CD14-positive monocyte (primary cell): ENCODE measurements around the gene P2RY14. TPM values are rescaled to one million over a fixed set of nuclear protein-coding genes. Genes with fewer than 3 reads are reported as not detected.

Experiments
- DNase-seq, 3 donors: peaks; one replicate each; pipeline ENCODE4 v3.0.0-alpha.2; 2011 to 2022
- H2AFZ ChIP-seq: 2 replicates; pipeline ENCODE4 v1.6.0; 2012; ENCODE audit warnings: mild to moderate bottlenecking, low read depth, low read length, inconsistent platforms; ENCODE audit not compliant: insufficient read depth, poor library complexity, severe bottlenecking
- H3K27ac ChIP-seq, 2 donors: 1 replicate in 1 of 2; 2 replicates in 1 of 2; pipeline ENCODE4 v1.5.1; 2012 to 2013; ENCODE audit warnings: low read length in 2 of 2, control low read depth in 1 of 2, inconsistent platforms in 1 of 2, low read depth in 1 of 2, mild to moderate bottlenecking in 1 of 2
- H3K27me3 ChIP-seq, 2 donors: one replicate each; pipeline versions ENCODE4 v1.6.0 to v1.6.1; 2011 to 2013; ENCODE audit warnings: low read length in 2 of 2; ENCODE audit not compliant: control insufficient read depth in 2 of 2, insufficient read depth in 2 of 2
- H3K36me3 ChIP-seq, 2 donors: replicated peaks in 1 of 2; 1 replicate in 1 of 2; 2 replicates in 1 of 2; pipeline versions ENCODE4 v1.5.1 to v1.6.1; 2012 to 2013; ENCODE audit warnings: low read length in 2 of 2, control low read depth in 1 of 2, inconsistent platforms in 1 of 2, mild to moderate bottlenecking in 1 of 2; ENCODE audit not compliant: insufficient read depth in 2 of 2, control insufficient read depth in 1 of 2
- H3K4me1 ChIP-seq, 2 donors: 1 replicate in 1 of 2; 2 replicates in 1 of 2; pipeline versions ENCODE4 v1.5.1 to v1.6.1; 2012 to 2013; ENCODE audit warnings: low read length in 2 of 2, control low read depth in 1 of 2, inconsistent platforms in 1 of 2, mild to moderate bottlenecking in 1 of 2, moderate library complexity in 1 of 2; ENCODE audit not compliant: insufficient read depth in 2 of 2, control insufficient read depth in 1 of 2
- H3K4me2 ChIP-seq: replicated peaks from 2 replicates; pipeline ENCODE3; 2012; ENCODE audit warnings: low read length, moderate library complexity, mild to moderate bottlenecking; ENCODE audit not compliant: poor library complexity, severe bottlenecking; ENCODE audit errors: extremely low read depth
- H3K4me3 ChIP-seq, 3 experiments: fragments of 200-600 bp in 1 of 3; sonication (generic) in 1 of 3; replicated peaks in 1 of 3; 1 replicate in 2 of 3; 2 replicates in 1 of 3; pipeline ENCODE4 v1.5.1; 2011 to 2013; ENCODE audit warnings: low read length in 3 of 3, mild to moderate bottlenecking in 3 of 3, control low read depth in 2 of 3, low read depth in 2 of 3, inconsistent platforms in 1 of 3, moderate library complexity in 1 of 3
- H3K79me2 ChIP-seq: 2 replicates; pipeline ENCODE4 v1.6.0; 2012; ENCODE audit warnings: mild to moderate bottlenecking, control low read depth, inconsistent platforms, low read length, moderate library complexity; ENCODE audit not compliant: insufficient read depth
- H3K9ac ChIP-seq: 2 replicates; pipeline ENCODE4 v1.6.0; 2017; ENCODE audit warnings: low read length, mild to moderate bottlenecking; ENCODE audit not compliant: insufficient read depth, poor library complexity, severe bottlenecking
- H3K9me3 ChIP-seq, 2 donors: replicated peaks in 1 of 2; 1 replicate in 1 of 2; 2 replicates in 1 of 2; pipeline versions ENCODE4 v1.5.1 to v1.6.1; 2012 to 2013; ENCODE audit warnings: low read length in 2 of 2, control low read depth in 1 of 2; ENCODE audit not compliant: control insufficient read depth in 1 of 2, insufficient read depth in 1 of 2
- H4K20me1 ChIP-seq: 2 replicates; pipeline ENCODE4 v1.6.0; 2012; ENCODE audit warnings: mild to moderate bottlenecking, low read length, control low read depth, moderate library complexity; ENCODE audit not compliant: insufficient read depth
- H3K27ac Mint-ChIP-seq, 7 donors: one replicate each; pipeline ENCODE4 v1.8.0; 2020; ENCODE audit warnings: mild to moderate bottlenecking in 7 of 7, mixed read lengths in 7 of 7, moderate library complexity in 6 of 7, inconsistent platforms in 2 of 7
- H3K27me3 Mint-ChIP-seq, 3 donors: one replicate each; pipeline ENCODE4 v1.8.0; 2021 to 2022; ENCODE audit warnings: low read depth in 3 of 3, mild to moderate bottlenecking in 3 of 3, mixed read lengths in 3 of 3, moderate library complexity in 3 of 3, inconsistent platforms in 1 of 3
- H3K36me3 Mint-ChIP-seq, 2 donors: one replicate each; pipeline ENCODE4 v1.8.0; 2020; ENCODE audit warnings: mixed read lengths in 2 of 2, inconsistent platforms in 1 of 2, mild to moderate bottlenecking in 1 of 2
- H3K4me1 Mint-ChIP-seq: one replicate; pipeline ENCODE4 v1.8.0; 2020; ENCODE audit warnings: mild to moderate bottlenecking, mixed read lengths
- H3K4me3 Mint-ChIP-seq, 2 donors: one replicate each; pipeline ENCODE4 v1.8.0; 2020; ENCODE audit warnings: mild to moderate bottlenecking in 2 of 2, mixed read lengths in 2 of 2, moderate library complexity in 1 of 2
- H3K9me3 Mint-ChIP-seq, 7 donors: one replicate each; pipeline ENCODE4 v1.8.0; 2020 to 2022; ENCODE audit warnings: mixed read lengths in 7 of 7, mild to moderate bottlenecking in 6 of 7, moderate library complexity in 6 of 7, inconsistent platforms in 2 of 7
- CTCF ChIP-seq: fragments of 200-600 bp; IDR thresholded peaks from one replicate; pipeline ENCODE4 v1.8.0; 2022; ENCODE audit warnings: antibody characterized with exemption, mild to moderate bottlenecking
- WGBS: methylation state at CpG from one replicate; pipeline ENCODE4 v1.1.5; 2013; ENCODE audit warnings: missing lambda C conversion rate; ENCODE audit not compliant: insufficient coverage; 5-methylcytosine and 5-hydroxymethylcytosine counted together
- intact Hi-C, 2 donors: fragments of 100-400 bp; cut with micrococcal nuclease; formaldehyde crosslinking; loops; one replicate each; pipeline versions ENCODE4 v1.15.0 to v1.15.1; 2023
- polyA plus RNA-seq, 3 donors: library from polyadenylated mRNA; depleted of rRNA in 1 of 3; unstranded in 2 of 3; stranded (reverse) in 1 of 3; fragments of 300-500 nt in 2 of 3; fragments of >200 nt in 1 of 3; fragmentation: Illumina TruSeq in 2 of 3; gene quantifications; 1 replicate in 2 of 3; 2 replicates in 1 of 3; pipeline ENCODE4 v1.2.3, GENCODE V29; 2012 to 2021

P2RY14 gene
- polyA plus RNA-seq, 3 donors: 0.20 to 0.67 (median 0.50) TPM

- no CpG with 5 or more reads among the region's 7 CpGs for WGBS
- H3K27ac Mint-ChIP-seq: no peak within 1 kb of the TSS
- peaks cover 0 to 2% (median 0%) of the 10 kb centered on the region in 3 donors for H3K27me3 Mint-ChIP-seq
- no peak within 1 kb of the TSS for H3K4me3 Mint-ChIP-seq
- peaks cover 37% of the 10 kb centered on the region for H3K4me1 Mint-ChIP-seq
- no peaks in the 10 kb centered on the region for H3K9me3 Mint-ChIP-seq
- Histone ChIP-seq H3K9me3 (no peaks in the 10 kb centered on the region), H3K9ac (no peak within 1 kb of the TSS), H3K27me3 (no peaks in the 10 kb centered on the region), H3K27ac (no peak within 1 kb of the TSS), H2AFZ (no peak within 1 kb of the TSS), H3K36me3 (no peaks in the 10 kb centered on the region), H3K4me3 (no peak within 1 kb of the TSS), H3K4me1 (peaks cover 32 to 38% of the 10 kb centered on the region in 2 donors), H3K4me2 (no peak within 1 kb of the TSS), H3K79me2 (no peaks in the 10 kb centered on the region), H4K20me1 (no peaks in the 10 kb centered on the region)
- intact Hi-C loops: no loop called here
- TF ChIP-seq CTCF: no peak
- no peaks in the 10 kb centered on the region for H3K36me3 Mint-ChIP-seq
- DNase-seq: no peak
Measured at GRCh38 chr3:151316267-151316991, 38.1 kb upstream of the P2RY14 start, which contains the start of gene GPR87. GPR87 (minus strand) TSS chr3:151316820; CDS start chr3:151300100, 16,720 bp downstream.

DNA sequence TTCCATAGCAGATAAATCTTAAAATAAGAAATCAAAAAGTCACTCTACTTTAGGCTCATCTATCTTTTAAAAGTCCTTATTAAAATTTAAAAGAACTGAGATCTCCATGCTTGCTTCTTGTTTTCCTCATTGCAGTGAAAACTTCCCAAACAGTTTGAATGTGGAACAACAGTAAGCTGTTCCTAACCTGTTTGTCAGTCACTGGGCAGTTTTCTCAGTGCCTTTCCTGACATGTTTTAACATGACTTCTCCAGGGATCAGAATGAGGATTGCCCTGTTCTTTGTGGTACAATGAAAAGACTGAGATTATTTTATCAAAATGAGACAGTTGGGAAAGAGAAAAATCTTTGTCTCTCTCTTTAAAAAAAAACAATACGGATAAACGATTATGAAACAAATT, 37.5 kb upstream of the P2RY14 start:
- Mint-ChIP-seq H3K36me3 (no peaks in the 10 kb centered on the region), H3K4me3 (no peak overlapping the region), H3K9me3 (no peaks in the 10 kb centered on the region), H3K27me3 (peaks cover 0 to 2% (median 0%) of the 10 kb centered on the region in 3 donors), H3K27ac (no peak overlapping the region), H3K4me1 (peaks cover 33% of the 10 kb centered on the region)
- no peak overlapping the region for H2AFZ ChIP-seq
- no peaks in the 10 kb centered on the region for H3K9me3 ChIP-seq
- WGBS: no CpG with 5 or more reads among the region's 2 CpGs
- no peak overlapping the region for H3K9ac ChIP-seq
- no peak overlapping the region for H3K4me3 ChIP-seq
- H3K27ac ChIP-seq: no peak overlapping the region
- no peak for TF ChIP-seq CTCF
- intact Hi-C loops: no loop called here
- no peak overlapping the region for H3K4me2 ChIP-seq
- H3K4me1 ChIP-seq: peaks cover 27 to 32% of the 10 kb centered on the region in 2 donors
- no peaks in the 10 kb centered on the region for H3K27me3 ChIP-seq
- no peaks in the 10 kb centered on the region for H3K79me2 ChIP-seq
- no peak for DNase-seq
- H3K36me3 ChIP-seq: no peaks in the 10 kb centered on the region
- no peaks in the 10 kb centered on the region for H4K20me1 ChIP-seq
